Endothelial cell of umbilical vein (primary cell): Measurements from ENCODE around the gene BCAN. TPM values are rescaled to one million over a fixed set of nuclear protein-coding genes. Genes with fewer than 3 reads are reported as not detected.

Experiments used
- BruUV-seq: library from RNA; stranded (reverse); fragments of 400-500 nt; replicated peaks from 2 replicates; lab custom pipeline; 2021; lab: Mats Ljungman, UMichigan
- CTCF ChIA-PET: fragments of 300-600, 350-600 bp; sonication (Branson Sonifier 250); formaldehyde crosslinking; loops from one replicate; lab custom pipeline; 2021; ENCODE audit warnings: antibody characterized with exemption, inconsistent platforms; lab: Charles Lee
- POLR2A ChIA-PET: fragments of 300-600, 350-600 bp; sonication (Branson Sonifier 250); formaldehyde crosslinking; loops from one replicate; lab custom pipeline; 2021; ENCODE audit warnings: antibody characterized with exemption, inconsistent platforms; lab: Charles Lee
- DNase-seq: peaks from one replicate; pipeline ENCODE4 v3.0.0-alpha.2; 2011; ENCODE audit warnings: low read depth, low spot score
- FAIRE-seq: peaks from 2 replicates; lab custom pipeline; 2011; peaks lifted over from hg19 to GRCh38; lab: Jason Lieb, UNC
- H2AFZ ChIP-seq: 2 replicates; pipeline ENCODE4 v1.6.0; 2012; ENCODE audit warnings: low read depth, low read length, control low read depth, inconsistent platforms
- H3K27ac ChIP-seq: 2 replicates; pipeline ENCODE4 v1.5.1; 2011; ENCODE audit warnings: low read depth, mild to moderate bottlenecking, control low read depth, low read length, moderate library complexity; ENCODE audit not compliant: insufficient read depth
- H3K27me3 ChIP-seq, 2 experiments: 2 replicates each; pipeline versions ENCODE4 v1.6.0 to v1.6.1; 2011; ENCODE audit warnings: low read length in 2 of 2, mixed read lengths in 1 of 2; ENCODE audit not compliant: control insufficient read depth in 2 of 2, insufficient read depth in 2 of 2
- H3K36me3 ChIP-seq, 2 experiments: 2 replicates in 1 of 2; 3 replicates in 1 of 2; pipeline ENCODE4 v1.5.1; 2011; ENCODE audit warnings: low read length in 2 of 2, mild to moderate bottlenecking in 1 of 2, moderate library complexity in 1 of 2; ENCODE audit not compliant: control insufficient read depth in 2 of 2, insufficient read depth in 2 of 2; ENCODE audit errors: extremely low read depth in 1 of 2
- H3K4me1 ChIP-seq: 3 replicates; pipeline ENCODE4 v1.5.1; 2011; ENCODE audit warnings: mild to moderate bottlenecking, low read length; ENCODE audit not compliant: control insufficient read depth, insufficient read depth; ENCODE audit errors: extremely low read depth
- H3K4me2 ChIP-seq: 2 replicates; pipeline ENCODE4 v1.6.1; 2011; ENCODE audit warnings: low read length, control low read depth, mixed read lengths; ENCODE audit not compliant: insufficient read depth
- H3K4me3 ChIP-seq, 3 experiments: fragments of 200-600 bp in 1 of 3; sonication (generic), shearing (Covaris generic) in 1 of 3; replicated peaks in 1 of 3; 2 replicates each; pipeline ENCODE4 v1.5.1; 2011 to 2016; ENCODE audit warnings: control low read depth in 3 of 3, low read length in 3 of 3, mild to moderate bottlenecking in 2 of 3, inconsistent platforms in 1 of 3, low read depth in 1 of 3, moderate library complexity in 1 of 3; ENCODE audit not compliant: insufficient read depth in 1 of 3
- H3K79me2 ChIP-seq: 2 replicates; pipeline ENCODE4 v1.6.0; 2012; ENCODE audit warnings: low read length, inconsistent platforms; ENCODE audit not compliant: control insufficient read depth, insufficient read depth
- H3K9ac ChIP-seq: replicated peaks from 2 replicates; pipeline ENCODE3; 2011; ENCODE audit warnings: low read length, control low read depth; ENCODE audit not compliant: insufficient read depth; ENCODE audit errors: extremely low read depth
- H3K9me1 ChIP-seq: replicated peaks from 3 replicates; pipeline ENCODE4 v1.6.0; 2011; ENCODE audit warnings: mild to moderate bottlenecking, low read length; ENCODE audit not compliant: control insufficient read depth, insufficient read depth; ENCODE audit errors: extremely low read depth
- H3K9me3 ChIP-seq: replicated peaks from 2 replicates; pipeline ENCODE4 v1.5.1; 2012; ENCODE audit warnings: low read length, inconsistent platforms; ENCODE audit not compliant: control insufficient read depth, insufficient read depth
- H4K20me1 ChIP-seq: replicated peaks from 2 replicates; pipeline ENCODE3; 2011; ENCODE audit warnings: mild to moderate bottlenecking, low read length; ENCODE audit not compliant: control insufficient read depth, insufficient read depth; ENCODE audit errors: extremely low read depth
- CTCF ChIP-seq, 2 donors: IDR thresholded peaks; 1 replicate in 1 of 2; 2 replicates in 1 of 2; pipeline ENCODE4 v1.5.1; 2011; ENCODE audit warnings: low read length in 2 of 2, mild to moderate bottlenecking in 2 of 2, moderate library complexity in 2 of 2, control low read depth in 1 of 2, inconsistent platforms in 1 of 2, low read depth in 1 of 2; ENCODE audit not compliant: insufficient read depth in 1 of 2; ENCODE audit errors: extremely low read depth in 1 of 2
- EZH2 ChIP-seq: IDR thresholded peaks from 2 replicates; pipeline ENCODE4 v1.6.1; 2012; ENCODE audit warnings: borderline replicate concordance, low read depth, mild to moderate bottlenecking, moderate library complexity, low read length, inconsistent platforms; ENCODE audit not compliant: severe bottlenecking
- FOS ChIP-seq: IDR thresholded peaks from 2 replicates; pipeline ENCODE4 v1.6.1; 2011; ENCODE audit warnings: mild to moderate bottlenecking, low read length, moderate library complexity, borderline replicate concordance; ENCODE audit not compliant: insufficient read depth
- GATA2 ChIP-seq: IDR thresholded peaks from 2 replicates; pipeline ENCODE4 v1.7.0; 2011; ENCODE audit warnings: low read depth, mild to moderate bottlenecking, moderate library complexity, mixed read lengths, low read length; ENCODE audit not compliant: insufficient read length, insufficient read depth
- JUN ChIP-seq: IDR thresholded peaks from 2 replicates; pipeline ENCODE4 v1.6.1; 2011; ENCODE audit warnings: borderline replicate concordance, low read depth; ENCODE audit not compliant: insufficient read length, insufficient read depth
- MAX ChIP-seq: IDR thresholded peaks from 2 replicates; pipeline ENCODE4 v1.6.1; 2011; ENCODE audit not compliant: insufficient read depth, insufficient read length
- MYC ChIP-seq: IDR thresholded peaks from one replicate; pipeline ENCODE4 v1.6.1; 2011; ENCODE audit warnings: mild to moderate bottlenecking, low read depth, low read length
- POLR2A ChIP-seq: IDR thresholded peaks from 2 replicates; pipeline ENCODE4 v1.6.1; 2012; ENCODE audit warnings: low read depth, mild to moderate bottlenecking, control low read depth, low read length
- POLR2AphosphoS5 ChIP-seq: IDR thresholded peaks from 2 replicates; pipeline ENCODE4 v1.6.1; 2012; ENCODE audit warnings: low read depth, mild to moderate bottlenecking, control low read depth, low read length, moderate library complexity; ENCODE audit not compliant: insufficient read depth
- dilution Hi-C: fragments of 300-500 bp; cut with MboI; formaldehyde crosslinking; loops from one replicate; pipeline ENCODE4 v1.15.0; 2019; ENCODE audit warnings: low sequenced_read_pairs; ENCODE audit not compliant: extremely low pct_ligation_motif_present
- intact Hi-C: fragments of 100-400 bp; cut with micrococcal nuclease; formaldehyde crosslinking; loops from one replicate; pipeline ENCODE4 v1.10.0; 2022
- polyA plus RNA-seq, 4 experiments: library from polyadenylated mRNA; depleted of rRNA in 3 of 4; stranded (reverse) in 3 of 4; unstranded in 1 of 4; fragments of >200 nt; gene quantifications; 2 replicates each; pipeline versions ENCODE4 v1.2.1 to v1.2.3, GENCODE V29; 2011 to 2012; ENCODE audit warnings: missing spikeins in 1 of 4
- total RNA-seq: library from RNA; stranded (reverse); gene quantifications from 2 replicates; pipeline ENCODE4 v1.2.3, GENCODE V29; 2021

BCAN gene
- total and polyA plus RNA-seq, 2 donors (not counting 3 experiments of a cell fraction or from before 2014, with no cell fraction given): 0.15 TPM; not detected in 1

GRCh38 chr1:156654700-156655099, 12.8 kb downstream of the BCAN start:
- POLR2A ChIA-PET: no interaction called here
- no peaks in the 10 kb centered on the region for H3K36me3 ChIP-seq

GRCh38 chr1:156655151-156655903, 13.4 kb downstream of the BCAN start:
- Histone ChIP-seq H2AFZ (no peak overlapping the region), H3K79me2 (no peaks in the 10 kb centered on the region), H3K27ac (no peak overlapping the region), H3K4me2 (no peak overlapping the region), H3K9ac (no peak overlapping the region), H3K27me3 (peaks cover 3 to 9% of the 10 kb centered on the region in 2 experiments), H3K9me3 (no peaks in the 10 kb centered on the region), H3K4me1 (peaks cover 21% of the 10 kb centered on the region), H3K4me3 (no peak overlapping the region), H3K36me3 (no peaks in the 10 kb centered on the region), H4K20me1 (no peaks in the 10 kb centered on the region), H3K9me1 (no peaks in the 10 kb centered on the region)
- no TSS peak for BruUV-seq
- FAIRE-seq (no peak), DNase-seq (no peak)
- ChIA-PET CTCF (interaction anchor here (1.0 to 8.7 kb wide), 5 partner anchors 10 to 33 kb away, joined by 3 to 237 read pairs (median 6); partner anchors contain the start of gene HAPLN2), POLR2A (no interaction called here)
- TF ChIP-seq POLR2A (no peak), EZH2 (no peak), POLR2AphosphoS5 (no peak), JUN (no peak), MYC (no peak), GATA2 (no peak), FOS (no peak), MAX (no peak), CTCF (IDR thresholded peaks at IDR 0.05; ENCODE audit: extremely low read depth in 1 of 2, insufficient read depth in 1 of 2, low read depth in 1 of 2, low read length in 2 of 2) (no peak)
- intact Hi-C loops (no loop called here), dilution Hi-C loops (no loop called here)

More at GRCh38 chr1:156654700-156655099, 12.8 kb downstream of the BCAN start:
- peaks cover 20% of the 10 kb centered on the region for H3K4me1 ChIP-seq
- FAIRE-seq: no peak
- H3K4me3 ChIP-seq: no peak overlapping the region
- no peak overlapping the region for H3K27ac ChIP-seq
- no peaks in the 10 kb centered on the region for H3K9me1 ChIP-seq
- no peaks in the 10 kb centered on the region for H3K9me3 ChIP-seq
- no TSS peak for BruUV-seq
- no peak for DNase-seq
- TF ChIP-seq JUN: no peak
- TF ChIP-seq EZH2: no peak
- no peak for TF ChIP-seq MAX
- TF ChIP-seq GATA2: no peak
- H3K4me2 ChIP-seq: no peak overlapping the region
- CTCF ChIA-PET: interaction anchor here (1.0 to 8.7 kb wide), 5 partner anchors 9 to 34 kb away, joined by 3 to 237 read pairs (median 6); partner anchors contain the start of gene HAPLN2
- H3K27me3 ChIP-seq: peaks cover 3 to 9% of the 10 kb centered on the region in 2 experiments
- dilution Hi-C loops: no loop called here
- H3K79me2 ChIP-seq: no peaks in the 10 kb centered on the region
- no peak overlapping the region for H2AFZ ChIP-seq
- intact Hi-C loops: no loop called here
- H4K20me1 ChIP-seq: no peaks in the 10 kb centered on the region
- no peak overlapping the region for H3K9ac ChIP-seq
